Fibroblast of lung (primary cell): Measurements from ENCODE around the gene GALNT7. TPM values are rescaled to one million over a fixed set of nuclear protein-coding genes. Genes with fewer than 3 reads are reported as not detected.

Experiments
- DNase-seq, 2 donors: peaks; one replicate each; pipeline versions ENCODE4 v3.0.0 to v3.0.0-alpha.2; 2010; ENCODE audit warnings: low read depth in 2 of 2
- H2AFZ ChIP-seq: 2 replicates; pipeline ENCODE4 v1.5.1; 2012; ENCODE audit warnings: low read length, control low read depth, inconsistent platforms
- H3K27ac ChIP-seq: 2 replicates; pipeline ENCODE4 v1.5.1; 2011; ENCODE audit warnings: low read length, control low read depth; ENCODE audit not compliant: insufficient read depth
- H3K27me3 ChIP-seq: 2 replicates; pipeline ENCODE4 v1.5.1; 2011; ENCODE audit warnings: mild to moderate bottlenecking, low read length; ENCODE audit not compliant: control insufficient read depth, insufficient read depth
- H3K36me3 ChIP-seq: 2 replicates; pipeline ENCODE4 v1.5.1; 2011; ENCODE audit warnings: low read length; ENCODE audit not compliant: control insufficient read depth, insufficient read depth
- H3K4me1 ChIP-seq: 2 replicates; pipeline ENCODE4 v1.5.1; 2011; ENCODE audit warnings: low read length; ENCODE audit not compliant: control insufficient read depth, insufficient read depth; ENCODE audit errors: extremely low read depth
- H3K4me2 ChIP-seq: 2 replicates; pipeline ENCODE4 v1.5.1; 2011; ENCODE audit warnings: low read length, control low read depth; ENCODE audit not compliant: insufficient read depth; ENCODE audit errors: extremely low read depth
- H3K4me3 ChIP-seq, 4 experiments: fragments of 200-600 bp in 1 of 4; sonication (generic) in 1 of 4; replicated peaks in 1 of 4; 2 replicates each; pipeline ENCODE4 v1.5.1; 2011 to 2016; ENCODE audit warnings: low read length in 4 of 4, low read depth in 3 of 4, mild to moderate bottlenecking in 3 of 4, control low read depth in 2 of 4, inconsistent platforms in 1 of 4, mixed read lengths in 1 of 4; ENCODE audit not compliant: insufficient read depth in 1 of 4; ENCODE audit errors: control extremely low read depth in 1 of 4
- H3K79me2 ChIP-seq: 2 replicates; pipeline ENCODE4 v1.5.1; 2012; ENCODE audit warnings: mild to moderate bottlenecking, low read length, inconsistent platforms; ENCODE audit not compliant: control insufficient read depth, insufficient read depth
- H3K9ac ChIP-seq: 2 replicates; pipeline ENCODE4 v1.5.1; 2011; ENCODE audit warnings: mild to moderate bottlenecking, low read length, control low read depth; ENCODE audit not compliant: insufficient read depth
- H3K9me3 ChIP-seq: 2 replicates; pipeline ENCODE4 v1.5.1; 2012; ENCODE audit warnings: low read depth, low read length; ENCODE audit not compliant: control insufficient read depth, insufficient read depth
- H4K20me1 ChIP-seq: 2 replicates; pipeline ENCODE4 v1.5.1; 2011; ENCODE audit warnings: low read length; ENCODE audit not compliant: control insufficient read depth, insufficient read depth; ENCODE audit errors: extremely low read depth
- CTCF ChIP-seq, 2 donors: IDR thresholded peaks in 1 of 2; conservative IDR thresholded peaks in 1 of 2; 1 replicate in 1 of 2; 2 replicates in 1 of 2; pipeline ENCODE4 v1.5.1; 2011 to 2012; ENCODE audit warnings: low read length in 2 of 2, control low read depth in 1 of 2, inconsistent platforms in 1 of 2, low read depth in 1 of 2, mild to moderate bottlenecking in 1 of 2
- EZH2 ChIP-seq: IDR thresholded peaks from 2 replicates; pipeline ENCODE4 v1.5.1; 2012; ENCODE audit warnings: low read length, control low read depth, mild to moderate bottlenecking; ENCODE audit errors: missing control alignments
- polyA plus RNA-seq, 2 donors: library from polyadenylated mRNA; depleted of rRNA in 1 of 2; stranded (reverse) in 1 of 2; unstranded in 1 of 2; fragments of >200 nt; gene quantifications; 2 replicates each; pipeline ENCODE4 v1.2.1, GENCODE V29; 2011 to 2012; ENCODE audit warnings: missing spikeins in 1 of 2
- total RNA-seq: library from RNA; depleted of rRNA; stranded (reverse); fragments of >200 nt; gene quantifications from 2 replicates; pipeline ENCODE4 v1.2.1, GENCODE V29; 2014

Gene GALNT7
- total and polyA plus RNA-seq, 2 donors (not counting 1 experiment from before 2014, with no cell fraction given): 40.4 to 45.4 TPM

- TF ChIP-seq EZH2 (no peak), CTCF (conservative IDR thresholded peaks at IDR 0.05 in 1 of 2, IDR thresholded peaks at IDR 0.05 in 1 of 2; ENCODE audit: low read depth in 1 of 2, low read length in 2 of 2) (no peak)
- no peak overlapping the region for H2AFZ ChIP-seq
- H3K27me3 ChIP-seq: no peaks in the 10 kb centered on the region
- H3K79me2 ChIP-seq: no peaks in the 10 kb centered on the region
- H3K9ac ChIP-seq: no peak overlapping the region
- H3K36me3 ChIP-seq: no peaks in the 10 kb centered on the region
- H3K4me3 ChIP-seq: no peak overlapping the region
- no peak overlapping the region for H3K4me2 ChIP-seq
- DNase-seq: no peak
- H3K27ac ChIP-seq: no peak overlapping the region
- H3K4me1 ChIP-seq: no peaks in the 10 kb centered on the region
- no peaks in the 10 kb centered on the region for H3K9me3 ChIP-seq
- no peaks in the 10 kb centered on the region for H4K20me1 ChIP-seq
Measured at GRCh38 chr4:173208420-173208819, 39.8 kb downstream of the GALNT7 start.

GRCh38 chr4:173211222-173211621 lies 42.6 kb downstream of the GALNT7 start:
- Histone ChIP-seq H3K27ac (no peak overlapping the region), H2AFZ (no peak overlapping the region), H3K9me3 (no peaks in the 10 kb centered on the region), H3K9ac (no peak overlapping the region), H4K20me1 (no peaks in the 10 kb centered on the region), H3K4me1 (no peaks in the 10 kb centered on the region), H3K4me2 (no peak overlapping the region), H3K4me3 (no peak overlapping the region), H3K27me3 (no peaks in the 10 kb centered on the region), H3K79me2 (no peaks in the 10 kb centered on the region), H3K36me3 (no peaks in the 10 kb centered on the region)
- no peak for DNase-seq
- TF ChIP-seq CTCF (conservative IDR thresholded peaks at IDR 0.05 in 1 of 2, IDR thresholded peaks at IDR 0.05 in 1 of 2; ENCODE audit: low read depth in 1 of 2, low read length in 2 of 2): no peak
- TF ChIP-seq EZH2: no peak

GRCh38 chr4:173211838-173212237 lies 43.2 kb downstream of the GALNT7 start:
- TF ChIP-seq EZH2 (no peak), CTCF (conservative IDR thresholded peaks at IDR 0.05 in 1 of 2, IDR thresholded peaks at IDR 0.05 in 1 of 2; ENCODE audit: low read depth in 1 of 2, low read length in 2 of 2) (no peak)
- peak; percentile 52 to 89 for DNase-seq

More at GRCh38 chr4:173211838-173212237, 43.2 kb downstream of the GALNT7 start:
- no peaks in the 10 kb centered on the region for H3K27me3 ChIP-seq
- no peak overlapping the region for H2AFZ ChIP-seq
- H3K9me3 ChIP-seq: no peaks in the 10 kb centered on the region
- no peaks in the 10 kb centered on the region for H3K79me2 ChIP-seq
- H3K9ac ChIP-seq: no peak overlapping the region
- no peaks in the 10 kb centered on the region for H3K36me3 ChIP-seq
- H4K20me1 ChIP-seq: no peaks in the 10 kb centered on the region
- H3K27ac ChIP-seq: no peak overlapping the region
- no peaks in the 10 kb centered on the region for H3K4me1 ChIP-seq
- H3K4me2 ChIP-seq: no peak overlapping the region
- H3K4me3 ChIP-seq: no peak overlapping the region
